Progenitor cell of endocrine pancreas (in vitro differentiated cells): ENCODE measurements around the gene MTF2. TPM values are rescaled to one million over a fixed set of nuclear protein-coding genes. Genes with fewer than 3 reads are reported as not detected.

ENCODE experiments used
- DNase-seq: peaks from one replicate; pipeline ENCODE4 v3.0.0; 2021; ENCODE audit warnings: low spot score; ENCODE audit not compliant: unreplicated experiment
- H3K27ac Mint-ChIP-seq: 2 replicates; pipeline ENCODE4 v1.8.0; 2021; ENCODE audit warnings: mild to moderate bottlenecking, moderate library complexity, mixed read lengths
- H3K27me3 Mint-ChIP-seq: 2 replicates; pipeline ENCODE4 v1.8.0; 2021; ENCODE audit warnings: mixed read lengths
- H3K36me3 Mint-ChIP-seq: 2 replicates; pipeline ENCODE4 v1.8.0; 2022; ENCODE audit warnings: mixed read lengths; ENCODE audit not compliant: insufficient read depth
- H3K4me1 Mint-ChIP-seq: 2 replicates; pipeline ENCODE4 v1.8.0; 2021; ENCODE audit warnings: low read depth, mixed read lengths
- H3K4me3 Mint-ChIP-seq: 2 replicates; pipeline ENCODE4 v1.8.0; 2021; ENCODE audit warnings: low read depth, mild to moderate bottlenecking, moderate library complexity, mixed read lengths
- H3K9me3 Mint-ChIP-seq: 2 replicates; pipeline ENCODE4 v1.8.0; 2021; ENCODE audit warnings: low read depth, mixed read lengths
- CTCF ChIP-seq: fragments of 200-600 bp; sonication (generic); IDR thresholded peaks from one replicate; pipeline ENCODE4 v1.5.0; 2021; ENCODE audit warnings: antibody characterized with exemption, mild to moderate bottlenecking; ENCODE audit not compliant: unreplicated experiment
- total RNA-seq: library from RNA; stranded (reverse); gene quantifications from 2 replicates; pipeline ENCODE4 v1.2.1, GENCODE V29; 2021

Gene MTF2
- total RNA-seq, 1 donor from 2014 or later = 89.4 TPM

- Mint-ChIP-seq H3K36me3 (peaks cover 39% of the 10 kb centered on the region), H3K4me3 (no peak overlapping the region)
- TF ChIP-seq CTCF = no peak
Observed at GRCh38 chr1:93137604-93138292, 58.7 kb downstream of the MTF2 start.

GRCh38 chr1:93140106-93140505 is 61.0 kb downstream of the MTF2 start:
- Mint-ChIP-seq H3K4me1 (no peaks in the 10 kb centered on the region), H3K27ac (no peak overlapping the region), H3K36me3 (peaks cover 34% of the 10 kb centered on the region), H3K4me3 (no peak overlapping the region), H3K27me3 (no peaks in the 10 kb centered on the region), H3K9me3 (no peaks in the 10 kb centered on the region)
- DNase-seq = no peak
- no peak for TF ChIP-seq CTCF

More at GRCh38 chr1:93137604-93138292, 58.7 kb downstream of the MTF2 start:
- Mint-ChIP-seq H3K27me3 (no peaks in the 10 kb centered on the region), H3K9me3 (no peaks in the 10 kb centered on the region), H3K4me1 (no peaks in the 10 kb centered on the region), H3K27ac (no peak overlapping the region)
- DNase-seq = no peak

GRCh38 chr1:93142161-93142560 is 63.1 kb downstream of the MTF2 start:
- Mint-ChIP-seq H3K4me1 (no peaks in the 10 kb centered on the region), H3K9me3 (no peaks in the 10 kb centered on the region), H3K27ac (no peak overlapping the region), H3K36me3 (peaks cover 20% of the 10 kb centered on the region), H3K27me3 (no peaks in the 10 kb centered on the region), H3K4me3 (no peak overlapping the region)
- DNase-seq = no peak
- no peak for TF ChIP-seq CTCF

- no peaks in the 10 kb centered on the region for H3K27me3 Mint-ChIP-seq
- no peak for DNase-seq
- H3K36me3 Mint-ChIP-seq = peaks cover 17% of the 10 kb centered on the region
- TF ChIP-seq CTCF = no peak
- H3K4me1 Mint-ChIP-seq = no peaks in the 10 kb centered on the region
- H3K27ac Mint-ChIP-seq = no peak overlapping the region
- no peak overlapping the region for H3K4me3 Mint-ChIP-seq
- H3K9me3 Mint-ChIP-seq = no peaks in the 10 kb centered on the region
Observed at GRCh38 chr1:93143136-93143535, 64.1 kb downstream of the MTF2 start.

- Mint-ChIP-seq H3K4me1 (no peaks in the 10 kb centered on the region), H3K36me3 (peaks cover 15% of the 10 kb centered on the region), H3K27ac (no peak overlapping the region), H3K4me3 (no peak overlapping the region), H3K9me3 (no peaks in the 10 kb centered on the region), H3K27me3 (no peaks in the 10 kb centered on the region)
- no peak for DNase-seq
- no peak for TF ChIP-seq CTCF
Observed at GRCh38 chr1:93143769-93144168, 64.7 kb downstream of the MTF2 start.
